ENCODE data around the gene DPYSL5. TPM values are rescaled to one million over a fixed set of nuclear protein-coding genes. Genes with fewer than 3 reads are reported as not detected.
"Not testable (repeated sequence)": the region's sequence is repeated elsewhere in the genome, so short reads cannot be mapped to it uniquely, and the experiment has no call there.

DPYSL5 gene
- total RNA-seq, 1 donor from 2014 or later: 2.9 TPM

- TF ChIP-seq CTCF (IDR thresholded peaks at IDR 0.05; ENCODE audit: insufficient read depth, low read depth, low read length) (no peak), EZH2 (IDR thresholded peaks at IDR 0.05; ENCODE audit: insufficient read depth, low read length) (no peak)
- Histone ChIP-seq H3K27ac (ENCODE audit: low read depth, low read length) (no peak overlapping the region), H3K36me3 (ENCODE audit: insufficient read depth, low read length) (no peaks in the 10 kb centered on the region), H3K4me2 (ENCODE audit: low read length) (no peak overlapping the region), H3K9ac (ENCODE audit: low read length) (no peak overlapping the region), H4K20me1 (ENCODE audit: insufficient read depth, low read length) (no peaks in the 10 kb centered on the region), H3K4me1 (ENCODE audit: insufficient read depth, low read length) (no peaks in the 10 kb centered on the region), H3K79me2 (ENCODE audit: insufficient read depth, low read length) (no peaks in the 10 kb centered on the region), H3K9me3 (ENCODE audit: insufficient read depth, low read depth, low read length) (no peaks in the 10 kb centered on the region), H2AFZ (ENCODE audit: low read depth, low read length) (no peak overlapping the region), H3K4me3 (ENCODE audit: insufficient read depth, low read depth, low read length) (no peak overlapping the region), H3K27me3 (ENCODE audit: insufficient read depth, low read length) (peaks cover 8% of the 10 kb centered on the region)
- Mint-ChIP-seq H3K27me3 (ENCODE audit: low read depth, unreplicated experiment) (peaks cover 46% of the 10 kb centered on the region), H3K4me3 (ENCODE audit: unreplicated experiment) (no peak overlapping the region), H3K27ac (ENCODE audit: unreplicated experiment) (no peak overlapping the region), H3K4me1 (ENCODE audit: low read depth, unreplicated experiment) (no peaks in the 10 kb centered on the region), H3K36me3 (ENCODE audit: low read depth, unreplicated experiment) (no peaks in the 10 kb centered on the region), H3K9me3 (ENCODE audit: unreplicated experiment) (peaks cover 3% of the 10 kb centered on the region)
- FAIRE-seq: no peak
- DNase-seq (ENCODE audit: low read depth): no peak
Measured at GRCh38 chr2:26880161-26880560, 32.2 kb downstream of the DPYSL5 start.

GRCh38 chr2:26880910-26881435, 33.0 kb downstream of the DPYSL5 start:
- Histone ChIP-seq H3K9me3 (ENCODE audit: insufficient read depth, low read depth, low read length) (no peaks in the 10 kb centered on the region), H3K27me3 (ENCODE audit: insufficient read depth, low read length) (peaks cover 11% of the 10 kb centered on the region), H3K4me1 (ENCODE audit: insufficient read depth, low read length) (no peaks in the 10 kb centered on the region), H3K79me2 (ENCODE audit: insufficient read depth, low read length) (no peaks in the 10 kb centered on the region), H3K4me3 (ENCODE audit: insufficient read depth, low read depth, low read length) (no peak overlapping the region), H4K20me1 (ENCODE audit: insufficient read depth, low read length) (no peaks in the 10 kb centered on the region), H3K9ac (ENCODE audit: low read length) (no peak overlapping the region), H2AFZ (ENCODE audit: low read depth, low read length) (no peak overlapping the region), H3K27ac (ENCODE audit: low read depth, low read length) (no peak overlapping the region), H3K36me3 (ENCODE audit: insufficient read depth, low read length) (no peaks in the 10 kb centered on the region), H3K4me2 (ENCODE audit: low read length) (no peak overlapping the region)
- Mint-ChIP-seq H3K9me3 (ENCODE audit: unreplicated experiment) (peaks cover 3% of the 10 kb centered on the region), H3K27me3 (ENCODE audit: low read depth, unreplicated experiment) (peaks cover 52% of the 10 kb centered on the region), H3K4me3 (ENCODE audit: unreplicated experiment) (no peak overlapping the region), H3K36me3 (ENCODE audit: low read depth, unreplicated experiment) (no peaks in the 10 kb centered on the region), H3K27ac (ENCODE audit: unreplicated experiment) (no peak overlapping the region), H3K4me1 (ENCODE audit: low read depth, unreplicated experiment) (no peaks in the 10 kb centered on the region)
- no peak for FAIRE-seq
- no peak for TF ChIP-seq CTCF (IDR thresholded peaks at IDR 0.05; ENCODE audit: insufficient read depth, low read depth, low read length)
- no peak for TF ChIP-seq EZH2 (IDR thresholded peaks at IDR 0.05; ENCODE audit: insufficient read depth, low read length)
- no peak for DNase-seq (ENCODE audit: low read depth)

GRCh38 chr2:26882220-26882619, 34.3 kb downstream of the DPYSL5 start:
- not testable (repeated sequence) for H3K4me3 Mint-ChIP-seq (ENCODE audit: unreplicated experiment); H4K20me1 ChIP-seq (ENCODE audit: insufficient read depth, low read length); H2AFZ ChIP-seq (ENCODE audit: low read depth, low read length); H3K36me3 ChIP-seq (ENCODE audit: insufficient read depth, low read length); H3K36me3 Mint-ChIP-seq (ENCODE audit: low read depth, unreplicated experiment); H3K4me3 ChIP-seq (ENCODE audit: insufficient read depth, low read depth, low read length); DNase-seq (ENCODE audit: low read depth); H3K27ac ChIP-seq (ENCODE audit: low read depth, low read length); H3K27ac Mint-ChIP-seq (ENCODE audit: unreplicated experiment); H3K9me3 Mint-ChIP-seq (ENCODE audit: unreplicated experiment); H3K4me2 ChIP-seq (ENCODE audit: low read length); H3K4me1 ChIP-seq (ENCODE audit: insufficient read depth, low read length); H3K79me2 ChIP-seq (ENCODE audit: insufficient read depth, low read length); FAIRE-seq; H3K9me3 ChIP-seq (ENCODE audit: insufficient read depth, low read depth, low read length); H3K4me1 Mint-ChIP-seq (ENCODE audit: low read depth, unreplicated experiment); H3K9ac ChIP-seq (ENCODE audit: low read length)
- peaks cover 13% of the 10 kb centered on the region for H3K27me3 ChIP-seq (ENCODE audit: insufficient read depth, low read length)
- H3K27me3 Mint-ChIP-seq (ENCODE audit: low read depth, unreplicated experiment): peaks cover 57% of the 10 kb centered on the region

All from astrocyte (in vitro differentiated cells and primary cell).